Naive thymus-derived CD4-positive, alpha-beta T cell (primary cell): ENCODE measurements around the gene PLEKHB2. TPM values are rescaled to one million over a fixed set of nuclear protein-coding genes. Genes with fewer than 3 reads are reported as not detected.

ENCODE experiments used
- ATAC-seq: fragments of 150-1000 bp; cut with Tn5 transposase; 2 replicates; pipeline ENCODE4 v1.10.0; 2021; ENCODE audit warnings: mild to moderate bottlenecking, moderate library complexity
- CTCF ChIA-PET: fragments of 350-600 bp; sonication (Branson Sonifier 250); formaldehyde crosslinking; loops from one replicate; lab custom pipeline; 2021; ENCODE audit warnings: antibody characterized with exemption; lab: Charles Lee
- POLR2A ChIA-PET: fragments of 350-600 bp; sonication (Branson Sonifier 250); formaldehyde crosslinking; loops from one replicate; lab custom pipeline; 2021; ENCODE audit warnings: antibody characterized with exemption, inconsistent platforms; lab: Charles Lee
- DNase-seq, 9 donors: peaks; one replicate each; pipeline versions ENCODE4 v3.0.0 to v3.0.0-alpha.2; 2020 to 2022; ENCODE audit warnings: mixed read lengths in 1 of 9
- H3K27ac ChIP-seq: one replicate; pipeline ENCODE4 v1.7.0; 2013; ENCODE audit warnings: mild to moderate bottlenecking, low read depth, low read length, moderate library complexity
- H3K27me3 ChIP-seq, 2 donors: one replicate each; pipeline ENCODE4 v1.7.0; 2013; ENCODE audit warnings: low read length in 2 of 2, mild to moderate bottlenecking in 2 of 2, moderate library complexity in 2 of 2; ENCODE audit not compliant: control insufficient read depth in 2 of 2, insufficient read depth in 2 of 2
- H3K36me3 ChIP-seq, 3 experiments: 1 replicate in 2 of 3; 2 replicates in 1 of 3; pipeline ENCODE4 v1.7.0; 2013; ENCODE audit warnings: low read length in 3 of 3, mild to moderate bottlenecking in 3 of 3, moderate library complexity in 1 of 3; ENCODE audit not compliant: insufficient read depth in 3 of 3, control insufficient read depth in 2 of 3
- H3K4me1 ChIP-seq, 2 donors: one replicate each; pipeline ENCODE4 v1.7.0; 2013; ENCODE audit warnings: low read length in 2 of 2, mild to moderate bottlenecking in 2 of 2, moderate library complexity in 1 of 2; ENCODE audit not compliant: control insufficient read depth in 2 of 2, insufficient read depth in 2 of 2
- H3K4me3 ChIP-seq: 2 replicates; pipeline ENCODE4 v1.7.0; 2013; ENCODE audit warnings: mild to moderate bottlenecking, low read length
- H3K9me3 ChIP-seq, 3 experiments: 1 replicate in 2 of 3; 2 replicates in 1 of 3; pipeline ENCODE4 v1.7.0; 2013; ENCODE audit warnings: low read length in 3 of 3; ENCODE audit not compliant: control insufficient read depth in 2 of 3
- H3K27ac Mint-ChIP-seq, 9 donors: one replicate each; pipeline ENCODE4 v1.8.0; 2020 to 2022; ENCODE audit warnings: mixed read lengths in 9 of 9, mild to moderate bottlenecking in 8 of 9, moderate library complexity in 5 of 9, inconsistent platforms in 2 of 9
- H3K27me3 Mint-ChIP-seq, 5 donors: one replicate each; pipeline ENCODE4 v1.8.0; 2021 to 2022; ENCODE audit warnings: mixed read lengths in 5 of 5, mild to moderate bottlenecking in 1 of 5
- H3K36me3 Mint-ChIP-seq, 5 donors: one replicate each; pipeline ENCODE4 v1.8.0; 2020 to 2022; ENCODE audit warnings: mixed read lengths in 5 of 5, mild to moderate bottlenecking in 3 of 5, inconsistent platforms in 1 of 5
- H3K4me1 Mint-ChIP-seq, 7 donors: one replicate each; pipeline ENCODE4 v1.8.0; 2020 to 2022; ENCODE audit warnings: mixed read lengths in 7 of 7, mild to moderate bottlenecking in 3 of 7, inconsistent platforms in 1 of 7
- H3K4me3 Mint-ChIP-seq, 10 donors: one replicate each; pipeline ENCODE4 v1.8.0; 2020 to 2022; ENCODE audit warnings: mild to moderate bottlenecking in 10 of 10, mixed read lengths in 10 of 10, moderate library complexity in 6 of 10, inconsistent platforms in 2 of 10
- H3K9me3 Mint-ChIP-seq, 11 donors: one replicate each; pipeline ENCODE4 v1.8.0; 2020 to 2022; ENCODE audit warnings: mixed read lengths in 11 of 11, mild to moderate bottlenecking in 4 of 11, inconsistent platforms in 1 of 11, moderate library complexity in 1 of 11
- intact Hi-C, 2 donors: fragments of 100-400 bp; cut with micrococcal nuclease; formaldehyde crosslinking; loops; one replicate each; pipeline ENCODE4 v1.15.1; 2023
- polyA plus RNA-seq, 2 donors: library from polyadenylated mRNA; unstranded; fragments of 300-500 nt; fragmentation: Illumina TruSeq; gene quantifications; one replicate each; pipeline ENCODE4 v1.2.3, GENCODE V29; 2021
- total RNA-seq, 6 experiments: library from RNA in 5 of 6; stranded (reverse) in 5 of 6; gene quantifications; 1 replicate in 5 of 6; 2 replicates in 1 of 6; pipeline ENCODE4 v1.2.3 and lab custom pipeline; 2021 to 2026

PLEKHB2 gene
- total RNA-seq (10 to 100 TPM; 43.1 to 92.3 (median 55.8) TPM), polyA plus RNA-seq (10 to 100 TPM; 64.4 to 66.6 TPM), total RNA-seq (lab: John Stamatoyannopoulos, UW) (126 reads per million, percentile 88 among the genes with 10 or more reads in this experiment)

- Histone ChIP-seq H3K9me3 (no peaks in the 10 kb centered on the region), H3K27me3 (no peaks in the 10 kb centered on the region), H3K4me1 (peaks cover 15 to 22% of the 10 kb centered on the region in 2 donors), H3K36me3 (peaks cover 0 to 7% (median 0%) of the 10 kb centered on the region in 3 experiments), H3K27ac (peak within 1 kb of the TSS; percentile 98), H3K4me3 (peak within 1 kb of the TSS; percentile 95)
- ChIA-PET CTCF (no interaction called here), POLR2A (interaction anchor here (0.6 to 7.5 kb wide), 6 partner anchors 8 to 574 kb away, joined by 3 to 112 read pairs (median 4); partner anchors contain the start of gene FAM168B)
- Mint-ChIP-seq H3K36me3 (peaks cover under 1 to 9% (median 8%) of the 10 kb centered on the region in 5 donors), H3K27me3 (no peaks in the 10 kb centered on the region), H3K4me1 (peaks cover 31 to 70% (median 52%) of the 10 kb centered on the region in 7 donors), H3K9me3 (peaks cover 0 to 5% (median 0%) of the 10 kb centered on the region in 11 donors), H3K27ac (peak within 1 kb of the TSS; percentile 93 to 99 (median 96)), H3K4me3 (peak within 1 kb of the TSS; percentile 93 to 98 (median 96))
- ATAC-seq = peak; percentile 81
- peak; percentile 88 to 99 (median 94) for DNase-seq
- intact Hi-C loops = loop anchor here (1.0 to 10.0 kb wide), 9 partner anchors 12 to 763 kb away; partner anchors contain the start of genes FAM168B (in 1 of the 2), GPR148 (in 1 of the 2), IMP4 (in 1 of the 2) and MZT2A (in 1 of the 2)
These were observed at the start of gene PLEKHB2 for GRCh38 chr2:131105156-131105949. TSS of gene PLEKHB2 (plus strand) at chr2:131105336. CDS start at chr2:131120942, 15,606 bp downstream.

- H3K27me3 Mint-ChIP-seq = no peaks in the 10 kb centered on the region
- no peaks in the 10 kb centered on the region for H3K9me3 ChIP-seq
- H3K4me1 Mint-ChIP-seq = peaks cover 4 to 36% (median 29%) of the 10 kb centered on the region in 7 donors
- H3K4me3 Mint-ChIP-seq = no peak overlapping the region
- H3K27ac Mint-ChIP-seq = peak overlapping the region in 6 of 9 donors; percentile 28 to 79 (median 47)
- H3K9me3 Mint-ChIP-seq = no peaks in the 10 kb centered on the region
- no peaks in the 10 kb centered on the region for H3K27me3 ChIP-seq
- H3K4me3 ChIP-seq = no peak overlapping the region
- no peak for ATAC-seq
- H3K4me1 ChIP-seq = no peaks in the 10 kb centered on the region
- peaks cover 6 to 56% (median 10%) of the 10 kb centered on the region in 3 experiments for H3K36me3 ChIP-seq
- intact Hi-C loops = no loop called here
- H3K27ac ChIP-seq = no peak overlapping the region
- H3K36me3 Mint-ChIP-seq = peaks cover 9 to 60% (median 28%) of the 10 kb centered on the region in 5 donors
- ChIA-PET POLR2A (no interaction called here), CTCF (no interaction called here)
- DNase-seq = no peak
These were observed 48.8 kb upstream of the PLEKHB2 start for GRCh38 chr2:131056204-131056931.

GRCh38 chr2:131056932-131057287 is 48.2 kb upstream of the PLEKHB2 start:
- no peak for ATAC-seq
- intact Hi-C loops = no loop called here
- Histone ChIP-seq H3K4me1 (no peaks in the 10 kb centered on the region), H3K27ac (no peak overlapping the region), H3K4me3 (no peak overlapping the region), H3K27me3 (no peaks in the 10 kb centered on the region), H3K9me3 (no peaks in the 10 kb centered on the region), H3K36me3 (peaks cover under 1 to 56% (median 6%) of the 10 kb centered on the region in 3 experiments)
- Mint-ChIP-seq H3K9me3 (no peaks in the 10 kb centered on the region), H3K27ac (peak overlapping the region in 4 of 9 donors; percentile 5 to 79 (median 63)), H3K27me3 (no peaks in the 10 kb centered on the region), H3K4me3 (no peak overlapping the region), H3K4me1 (peaks cover 4 to 39% (median 34%) of the 10 kb centered on the region in 7 donors), H3K36me3 (peaks cover 4 to 56% (median 23%) of the 10 kb centered on the region in 5 donors)
- ChIA-PET POLR2A (no interaction called here), CTCF (no interaction called here)
- no peak for DNase-seq

- ChIA-PET POLR2A (no interaction called here), CTCF (interaction anchor here (0.8 kb wide), 1 partner anchor 17 kb away, joined by 3 read pairs; no protein-coding TSS in a partner anchor)
- peaks cover 0 to 46% (median 0%) of the 10 kb centered on the region in 3 experiments for H3K36me3 ChIP-seq
- H3K27me3 Mint-ChIP-seq = no peaks in the 10 kb centered on the region
- H3K27ac ChIP-seq = no peak overlapping the region
- ATAC-seq = no peak
- H3K4me3 ChIP-seq = no peak overlapping the region
- no peak overlapping the region for H3K4me3 Mint-ChIP-seq
- no peaks in the 10 kb centered on the region for H3K9me3 Mint-ChIP-seq
- H3K27me3 ChIP-seq = no peaks in the 10 kb centered on the region
- peak overlapping the region in 3 of 9 donors; percentile 61 for H3K27ac Mint-ChIP-seq
- no peaks in the 10 kb centered on the region for H3K4me1 ChIP-seq
- peaks cover 9 to 46% (median 39%) of the 10 kb centered on the region in 7 donors for H3K4me1 Mint-ChIP-seq
- intact Hi-C loops = no loop called here
- H3K9me3 ChIP-seq = no peaks in the 10 kb centered on the region
- peaks cover 0 to 46% (median 17%) of the 10 kb centered on the region in 5 donors for H3K36me3 Mint-ChIP-seq
- no peak for DNase-seq
These were observed 46.8 kb upstream of the PLEKHB2 start for GRCh38 chr2:131058214-131058843.

- CTCF ChIA-PET = interaction anchor here (0.8 kb wide), 1 partner anchor 18 kb away, joined by 3 read pairs; no protein-coding TSS in a partner anchor
- peaks cover 0 to 43% (median 0%) of the 10 kb centered on the region in 3 experiments for H3K36me3 ChIP-seq
These were observed 46.2 kb upstream of the PLEKHB2 start for GRCh38 chr2:131058920-131059319.

More at GRCh38 chr2:131058920-131059319, 46.2 kb upstream of the PLEKHB2 start:
- no peak for ATAC-seq
- Histone ChIP-seq H3K27me3 (no peaks in the 10 kb centered on the region), H3K4me3 (no peak overlapping the region), H3K4me1 (no peaks in the 10 kb centered on the region), H3K9me3 (no peaks in the 10 kb centered on the region), H3K27ac (no peak overlapping the region)
- intact Hi-C loops = no loop called here
- Mint-ChIP-seq H3K4me1 (peaks cover 11 to 49% (median 41%) of the 10 kb centered on the region in 7 donors), H3K36me3 (peaks cover 0 to 46% (median 17%) of the 10 kb centered on the region in 5 donors), H3K27me3 (no peaks in the 10 kb centered on the region), H3K9me3 (no peaks in the 10 kb centered on the region), H3K4me3 (no peak overlapping the region), H3K27ac (peak overlapping the region in 1 of 9 donors; percentile 44)
- no peak for DNase-seq
- POLR2A ChIA-PET = no interaction called here
